NAMALWA (cell line): ENCODE data around the gene MLLT11.

Experiments used
- DNase-seq: peaks from one replicate; pipeline ENCODE4 v3.0.0-alpha.2; 2015; ENCODE audit warnings: low spot score

Gene MLLT11, protein sequence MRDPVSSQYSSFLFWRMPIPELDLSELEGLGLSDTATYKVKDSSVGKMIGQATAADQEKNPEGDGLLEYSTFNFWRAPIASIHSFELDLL

DNA sequence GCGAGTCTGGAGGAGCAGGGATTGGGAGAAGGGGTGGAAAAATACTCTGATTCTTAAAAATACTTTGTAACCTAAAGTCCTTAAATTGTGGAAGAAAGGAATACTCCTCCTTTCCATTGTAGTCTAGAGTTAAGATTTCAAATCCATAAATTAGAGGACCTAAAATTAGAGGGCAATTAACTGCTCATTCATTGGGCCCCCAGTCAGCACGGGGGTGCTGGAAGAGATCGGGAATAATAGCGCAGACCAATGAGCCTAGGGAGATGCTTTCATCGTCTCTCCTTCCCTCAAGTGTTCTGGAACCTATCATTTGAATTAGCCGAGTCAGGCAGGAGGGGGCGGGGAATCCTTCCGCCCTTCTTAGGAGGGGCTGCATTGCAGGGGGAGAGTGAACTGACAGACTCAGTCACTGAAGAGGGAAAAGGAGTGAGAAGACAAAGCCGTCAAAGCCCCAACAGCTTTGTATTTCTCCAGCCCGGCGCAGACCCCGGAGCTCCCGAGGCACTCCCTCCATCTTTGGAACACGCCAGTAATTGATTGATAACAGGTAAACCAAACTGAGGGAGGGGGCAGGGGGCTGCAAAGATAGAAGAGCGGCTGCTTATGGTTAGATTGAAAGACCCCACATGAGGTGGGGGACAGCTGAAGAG, at the start of gene MLLT11:
Gene MLLT11, plus strand, starts transcription at position 391 of the 650 bp plus-strand sequence. CDS start 6,828 bp downstream, outside the sequence.
- DNase-seq = peak; percentile 74

DNA sequence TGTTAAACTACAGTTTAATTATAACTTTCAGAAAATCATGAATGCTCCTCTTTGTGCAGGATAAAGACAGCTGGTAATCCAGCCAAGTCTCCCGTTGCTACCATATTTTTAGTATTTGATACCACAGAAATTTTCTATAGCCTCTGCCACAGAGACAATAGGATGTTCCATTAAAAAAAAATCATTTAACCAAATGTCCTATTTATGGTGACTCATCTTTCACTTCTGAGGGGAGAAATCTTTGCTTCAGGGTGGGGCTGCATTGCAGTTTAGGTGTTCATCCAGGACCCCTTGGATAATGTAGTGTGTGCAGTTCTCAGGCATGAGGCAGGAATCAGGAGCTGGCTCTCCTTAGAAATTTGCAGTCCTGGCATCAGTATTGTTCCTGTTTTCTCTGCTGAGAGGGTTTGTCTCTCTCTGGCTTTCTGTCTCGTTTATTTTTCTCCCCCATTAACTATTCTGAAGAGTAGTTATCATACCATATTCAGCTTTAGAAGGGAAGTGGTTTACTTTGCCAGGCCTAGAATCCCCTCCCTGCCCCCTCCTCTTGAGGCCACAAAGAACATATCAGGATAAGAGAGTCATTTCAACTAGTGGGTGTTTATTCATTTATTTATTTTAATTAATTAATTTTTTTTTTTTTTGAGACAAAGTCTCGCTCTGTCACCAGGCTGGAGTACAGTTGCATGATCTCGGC, 48.9 kb upstream of the MLLT11 start:
- DNase-seq = peak; percentile 1

DNA sequence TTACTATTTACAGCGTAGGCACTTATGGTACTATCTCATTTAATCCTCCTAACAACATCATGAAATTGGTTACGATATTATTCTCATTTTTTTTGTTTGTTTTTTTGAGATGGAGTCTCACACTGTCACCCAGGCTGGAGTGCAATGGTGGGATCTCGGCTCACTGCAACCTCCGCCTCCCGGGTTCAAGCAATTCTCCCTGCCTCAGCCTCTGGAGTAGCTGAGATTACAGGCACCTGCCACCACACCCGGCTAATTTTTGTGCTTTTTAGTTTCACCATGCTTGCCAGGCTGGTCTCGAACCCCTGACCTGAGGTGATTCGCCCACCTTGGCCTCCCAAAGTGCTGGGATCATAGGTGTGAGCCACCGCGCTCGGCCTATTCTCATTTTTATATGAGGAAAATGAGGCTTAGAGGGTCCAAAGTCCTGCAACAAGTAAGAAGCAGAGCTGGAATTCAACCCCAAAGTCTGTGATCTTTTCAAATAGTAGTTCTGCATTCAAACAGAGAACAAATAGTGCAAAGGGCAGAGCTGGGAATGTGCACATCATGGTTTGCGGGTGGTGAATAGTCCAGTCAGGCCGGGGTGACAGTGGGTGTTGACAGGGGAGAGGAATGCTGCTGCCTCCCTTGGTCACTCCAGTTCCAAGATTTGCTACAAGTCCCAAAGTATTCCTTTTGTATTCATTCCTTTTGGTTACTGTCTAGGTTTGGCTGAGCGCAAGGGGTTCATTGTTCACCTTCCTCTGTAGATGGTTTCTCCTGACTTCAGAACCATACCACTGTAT, 47.3 kb upstream of the MLLT11 start:
- no peak for DNase-seq

DNA sequence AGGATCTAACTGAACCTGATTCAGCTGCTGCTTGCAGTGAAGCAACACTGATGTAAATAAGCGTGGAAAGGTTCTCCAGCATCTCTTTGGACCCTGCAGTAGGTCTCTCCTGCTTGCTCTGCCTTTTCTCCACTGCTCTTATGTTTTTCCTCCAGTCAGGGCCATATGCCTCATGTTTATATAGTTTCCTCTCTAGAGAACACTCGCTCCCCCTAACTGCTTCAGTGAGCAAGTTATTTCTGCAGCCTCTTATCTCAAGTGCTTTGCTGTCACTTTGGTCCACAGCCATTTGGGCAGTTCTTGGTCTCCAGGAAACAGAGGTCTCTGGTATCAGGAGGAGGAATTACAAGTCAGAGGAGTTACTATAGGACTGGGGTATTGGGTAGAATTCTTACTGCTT, 46.7 kb upstream of the MLLT11 start:
- DNase-seq = no peak

DNA sequence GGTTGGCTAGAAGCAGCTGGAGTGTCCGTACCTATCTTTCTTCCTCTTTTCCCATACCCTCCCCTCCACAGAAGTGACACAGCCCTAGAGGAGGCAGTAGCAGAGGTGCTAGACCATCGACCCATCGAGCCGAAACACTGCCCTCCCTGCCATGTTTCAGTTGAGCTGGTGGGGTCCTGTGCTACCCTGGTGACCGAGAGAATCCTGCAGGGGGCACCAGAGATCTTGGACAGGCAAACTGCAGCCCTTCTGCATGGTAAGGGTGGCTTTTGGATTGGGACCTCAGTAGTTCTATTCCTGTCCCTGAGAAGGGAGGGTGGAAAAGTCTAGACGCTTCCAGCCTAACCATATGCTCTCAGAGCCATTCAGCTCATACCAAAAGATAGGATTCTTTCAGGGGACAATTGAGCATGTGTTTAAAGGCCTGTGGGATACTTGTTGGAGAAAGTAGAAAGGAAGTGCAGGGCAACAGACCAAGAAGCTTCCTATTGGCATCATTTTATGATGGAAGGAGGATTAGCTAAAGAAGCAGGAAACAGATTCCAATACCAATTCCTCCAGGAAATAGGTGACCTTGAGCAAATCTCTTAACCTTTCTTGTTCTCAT, 35.6 kb upstream of the MLLT11 start:
- DNase-seq = peak; percentile 88

DNA sequence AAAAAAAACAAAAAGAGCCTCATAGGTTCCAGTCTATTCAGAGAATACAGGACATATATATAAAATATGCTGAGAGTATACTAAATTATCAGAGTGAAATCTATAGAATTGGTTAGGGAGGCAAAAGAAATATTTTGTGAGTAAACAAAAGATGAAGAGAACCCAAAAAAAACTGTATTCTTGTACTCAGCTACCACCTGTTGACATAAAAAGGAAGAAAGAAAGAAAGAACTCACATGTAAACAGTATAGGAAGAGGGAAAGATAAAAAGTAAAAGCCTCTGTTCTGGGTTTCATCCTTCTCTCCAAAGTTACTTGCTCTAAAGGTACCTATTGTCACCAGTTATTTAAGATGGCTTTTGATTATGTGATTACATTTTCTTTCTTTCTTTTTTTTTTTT, 33.7 kb upstream of the MLLT11 start:
- DNase-seq = no peak

DNA sequence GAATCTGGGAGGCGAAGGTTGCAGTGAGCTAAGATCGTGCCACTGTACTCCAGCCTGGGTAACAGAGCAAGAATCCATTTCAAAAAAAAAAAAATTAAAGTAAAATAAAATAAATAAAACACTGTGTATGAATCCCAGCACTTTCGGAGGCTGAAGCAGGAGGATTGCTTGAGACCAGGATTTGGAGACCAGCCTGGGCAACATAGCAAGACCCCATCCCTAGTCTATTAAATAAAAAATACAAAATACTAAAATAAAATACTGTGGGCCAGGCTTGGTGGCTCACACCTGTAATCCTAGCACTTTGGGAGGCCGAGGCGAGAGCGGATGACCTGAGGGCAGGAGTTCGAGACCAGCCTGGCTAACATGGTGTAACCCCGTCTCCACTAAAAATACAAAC, 28.0 kb upstream of the MLLT11 start:
- no peak for DNase-seq

DNA sequence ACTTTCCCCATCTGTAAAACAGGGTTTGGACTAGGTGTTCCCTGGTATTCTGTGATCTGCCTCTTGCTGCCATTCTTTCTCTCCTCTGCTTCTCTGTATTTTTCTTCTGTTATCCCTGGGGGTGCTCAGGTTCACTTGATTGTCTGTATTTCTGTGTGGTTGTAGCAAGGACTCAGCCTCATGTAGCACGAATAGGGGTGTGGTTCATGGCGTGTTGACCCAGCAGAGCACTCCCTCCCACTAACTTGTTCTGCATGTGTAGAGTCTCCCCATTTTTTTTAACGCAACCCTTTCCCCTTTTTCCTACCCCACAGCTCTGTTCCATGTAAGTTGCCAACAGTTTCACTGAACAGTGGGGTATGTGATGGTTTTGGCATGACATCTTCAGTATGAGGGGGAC, 25.0 kb upstream of the MLLT11 start:
- DNase-seq = no peak

DNA sequence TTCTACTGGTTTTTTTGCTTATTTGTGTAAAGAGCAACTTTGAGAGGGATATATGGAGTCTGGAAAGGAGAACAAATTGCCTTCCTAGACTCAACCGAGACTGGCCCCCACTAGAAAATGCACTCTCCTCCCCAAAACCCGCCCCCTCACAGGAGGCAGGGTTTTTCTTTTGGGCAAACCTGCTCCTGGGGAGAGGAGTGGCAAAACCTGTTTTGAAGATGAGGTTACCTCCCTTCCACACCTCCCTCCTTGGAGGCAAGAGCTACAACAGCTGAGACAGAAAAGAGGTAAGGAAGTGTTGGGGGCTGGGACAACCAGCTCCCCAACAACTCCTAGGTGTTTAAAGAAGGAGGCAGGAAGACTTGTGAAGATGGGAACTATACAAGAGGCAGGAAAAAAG, 23.8 kb upstream of the MLLT11 start, which contains the start of gene BNIPL:
Gene BNIPL, plus strand, starts transcription at position 231 of the 400 bp plus-strand sequence. Its CDS starts 140 bp downstream, at position 371.
- no peak for DNase-seq

DNA sequence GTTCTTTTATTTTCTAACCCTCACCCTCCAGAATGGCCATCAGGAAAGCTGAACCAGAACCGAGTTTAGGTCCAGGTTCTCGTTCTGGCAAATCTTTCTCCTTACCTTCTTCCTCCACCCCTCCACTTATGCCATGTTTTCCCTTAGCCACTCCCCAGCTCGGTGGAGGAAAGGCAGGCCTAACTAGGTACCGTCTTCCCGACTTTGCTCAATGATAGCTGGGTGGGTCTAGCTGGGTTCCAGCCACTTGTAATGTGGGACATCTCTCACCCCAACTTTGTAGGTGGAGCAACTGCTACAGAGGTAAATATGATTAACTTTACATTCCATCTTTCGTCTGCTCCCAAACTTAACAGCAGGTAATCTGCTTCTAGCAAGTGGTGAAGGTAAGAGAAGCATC, 23.2 kb upstream of the MLLT11 start:
- no peak for DNase-seq

DNA sequence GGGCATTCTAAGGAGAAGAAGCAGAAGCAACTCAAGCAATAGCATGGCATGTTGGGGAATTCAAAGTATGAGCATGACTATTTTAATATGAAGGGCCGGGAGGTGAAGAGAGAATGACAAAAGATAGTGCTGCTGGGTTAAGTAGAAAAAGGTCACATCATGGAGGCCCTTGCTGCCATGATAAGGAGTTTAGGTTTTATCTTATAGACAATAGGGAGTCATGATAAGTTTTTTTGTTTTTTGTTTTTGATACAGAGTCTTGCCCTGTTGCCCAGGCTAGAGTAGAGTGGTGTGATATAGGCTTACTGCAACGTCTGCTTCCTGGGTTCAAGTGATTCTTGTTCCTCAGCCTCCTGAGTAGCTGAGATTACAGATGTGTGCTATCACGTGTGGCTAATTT, 20.7 kb upstream of the MLLT11 start:
- DNase-seq = no peak

DNA sequence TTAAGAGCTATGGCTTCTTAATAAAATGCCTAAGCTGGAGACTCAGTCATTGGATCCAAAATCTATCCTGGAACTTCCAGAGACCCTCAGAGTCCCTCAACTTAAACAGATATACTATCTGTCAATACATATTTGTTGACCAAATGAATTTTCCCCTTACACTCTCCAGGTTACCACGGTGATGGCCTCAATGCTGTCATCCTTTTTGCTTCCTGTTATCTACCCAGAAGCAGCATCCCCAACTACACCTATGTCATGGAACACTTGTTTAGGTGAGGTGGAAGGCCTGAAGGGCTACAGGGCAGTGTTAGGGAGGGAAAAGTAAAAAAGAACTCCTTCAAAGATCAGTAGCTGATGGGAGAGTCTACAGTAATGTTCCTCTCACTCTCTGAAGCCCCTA, 17.0 kb upstream of the MLLT11 start:
- no peak for DNase-seq

DNA sequence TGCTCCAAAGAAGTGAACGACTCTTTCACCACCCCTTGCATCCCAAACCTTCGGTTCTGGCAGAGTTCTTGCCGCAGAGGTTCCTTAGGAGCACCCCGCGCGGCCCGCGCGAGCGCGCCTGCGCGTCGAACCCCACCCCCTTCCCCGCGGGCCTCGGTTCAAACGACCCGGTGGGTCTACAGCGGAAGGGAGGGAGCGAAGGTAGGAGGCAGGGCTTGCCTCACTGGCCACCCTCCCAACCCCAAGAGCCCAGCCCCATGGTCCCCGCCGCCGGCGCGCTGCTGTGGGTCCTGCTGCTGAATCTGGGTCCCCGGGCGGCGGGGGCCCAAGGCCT, 12.6 kb upstream of the MLLT11 start, which contains the start of gene C1orf56:
Gene C1orf56, plus strand, starts transcription at position 161 of the 334 bp plus-strand sequence. Its CDS starts 97 bp downstream, at position 258.
- DNase-seq = peak; percentile 51

DNA sequence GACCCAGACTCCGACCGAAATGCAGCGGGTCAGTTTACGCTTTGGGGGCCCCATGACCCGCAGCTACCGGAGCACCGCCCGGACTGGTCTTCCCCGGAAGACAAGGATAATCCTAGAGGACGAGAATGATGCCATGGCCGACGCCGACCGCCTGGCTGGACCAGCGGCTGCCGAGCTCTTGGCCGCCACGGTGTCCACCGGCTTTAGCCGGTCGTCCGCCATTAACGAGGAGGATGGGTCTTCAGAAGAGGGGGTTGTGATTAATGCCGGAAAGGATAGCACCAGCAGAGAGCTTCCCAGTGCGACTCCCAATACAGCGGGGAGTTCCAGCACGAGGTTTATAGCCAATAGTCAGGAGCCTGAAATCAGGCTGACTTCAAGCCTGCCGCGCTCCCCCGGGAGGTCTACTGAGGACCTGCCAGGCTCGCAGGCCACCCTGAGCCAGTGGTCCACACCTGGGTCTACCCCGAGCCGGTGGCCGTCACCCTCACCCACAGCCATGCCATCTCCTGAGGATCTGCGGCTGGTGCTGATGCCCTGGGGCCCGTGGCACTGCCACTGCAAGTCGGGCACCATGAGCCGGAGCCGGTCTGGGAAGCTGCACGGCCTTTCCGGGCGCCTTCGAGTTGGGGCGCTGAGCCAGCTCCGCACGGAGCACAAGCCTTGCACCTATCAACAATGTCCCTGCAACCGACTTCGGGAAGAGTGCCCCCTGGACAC, 12.1 kb upstream of the MLLT11 start:
- peak; percentile 69 for DNase-seq

DNA sequence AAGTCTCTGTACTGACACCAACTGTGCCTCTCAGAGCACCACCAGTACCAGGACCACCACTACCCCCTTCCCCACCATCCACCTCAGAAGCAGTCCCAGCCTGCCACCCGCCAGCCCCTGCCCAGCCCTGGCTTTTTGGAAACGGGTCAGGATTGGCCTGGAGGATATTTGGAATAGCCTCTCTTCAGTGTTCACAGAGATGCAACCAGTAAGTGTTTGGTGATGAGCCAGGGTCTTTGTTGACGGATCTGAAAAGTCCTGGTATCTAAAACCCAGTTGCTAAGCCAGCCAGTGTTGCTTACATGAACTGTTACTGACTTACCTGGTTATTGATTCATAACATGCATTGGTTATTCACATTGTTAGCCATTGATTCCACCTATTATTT, 11.6 kb upstream of the MLLT11 start:
- DNase-seq = no peak

DNA sequence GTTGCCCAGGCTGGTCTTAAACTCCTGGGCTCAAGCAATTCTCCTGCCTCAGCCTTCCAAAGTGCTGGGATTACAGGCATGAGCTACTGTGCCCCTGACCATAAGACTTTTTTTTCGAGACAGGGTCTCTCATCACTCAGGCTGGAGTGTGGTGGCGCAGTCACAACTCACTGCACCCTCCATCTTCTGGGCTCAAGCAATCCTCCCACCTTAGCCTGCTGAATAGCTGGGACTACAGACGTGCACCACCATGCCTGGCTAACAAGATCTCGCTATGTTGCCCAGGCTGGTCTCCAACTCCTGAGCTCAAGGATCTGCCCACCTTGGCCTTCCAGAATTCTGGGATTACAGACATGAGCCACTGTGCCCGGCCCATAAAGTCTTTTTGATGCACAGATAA, 10.7 kb upstream of the MLLT11 start:
- DNase-seq = no peak

DNA sequence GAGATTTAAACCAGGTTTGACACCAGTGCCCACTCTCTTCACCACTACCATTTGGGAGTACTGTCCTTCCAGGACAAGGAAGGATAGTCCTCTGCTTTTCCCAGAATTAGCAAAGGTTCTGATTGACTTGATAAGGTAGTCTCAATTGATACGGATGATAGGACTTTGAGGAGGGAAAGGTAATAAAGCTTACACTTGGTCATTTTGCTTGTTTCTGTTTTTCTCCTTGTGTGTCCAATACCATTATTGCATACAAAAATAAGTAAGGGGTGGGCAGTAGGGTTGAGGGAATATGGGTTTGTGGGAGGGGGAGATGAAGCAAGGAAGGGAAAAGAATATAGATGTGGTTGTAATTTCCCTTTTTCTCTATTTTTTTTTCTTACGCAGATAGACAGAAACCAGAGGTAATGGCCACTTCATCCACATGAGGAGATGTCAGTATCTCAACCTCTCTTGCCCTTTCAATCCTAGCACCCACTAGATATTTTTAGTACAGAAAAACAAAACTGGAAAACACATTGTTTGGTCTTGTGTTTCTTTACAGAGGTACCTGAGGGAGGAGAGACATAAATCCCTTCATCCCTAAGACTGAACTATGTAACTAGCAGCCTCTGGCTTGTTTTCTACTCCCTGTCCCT, 10.0 kb upstream of the MLLT11 start:
- DNase-seq = no peak

DNA sequence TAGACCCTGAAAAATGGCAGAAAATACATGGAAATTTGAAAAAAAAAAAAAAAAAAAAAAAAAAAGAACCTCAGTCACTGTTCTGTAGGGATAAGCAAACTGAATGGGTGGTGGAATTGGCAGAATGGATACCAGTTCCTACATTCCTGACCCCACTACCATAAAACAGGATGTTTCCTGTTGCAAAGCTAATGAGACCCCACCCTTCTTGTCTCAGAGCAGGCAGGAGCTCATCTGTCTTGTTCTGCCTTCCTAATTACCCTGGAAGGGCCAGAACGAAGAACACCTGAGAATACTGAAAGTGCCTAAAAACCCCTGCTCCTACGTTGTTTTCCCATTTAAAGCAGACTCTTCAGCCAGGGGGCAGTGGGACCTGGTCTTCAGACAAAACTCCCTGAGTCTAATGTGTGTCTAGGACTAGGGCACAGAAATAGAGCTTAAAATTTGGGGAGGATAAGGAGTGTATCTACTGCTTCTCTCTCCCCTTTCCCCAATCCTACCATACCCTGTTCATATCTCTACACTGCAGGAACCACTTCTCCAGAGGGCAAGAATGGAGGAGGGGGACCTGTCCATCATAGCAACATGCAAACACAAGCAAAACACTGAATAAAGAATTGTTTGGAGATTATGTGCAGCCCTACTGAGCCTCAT, 8.7 kb upstream of the MLLT11 start:
- DNase-seq = no peak

DNA sequence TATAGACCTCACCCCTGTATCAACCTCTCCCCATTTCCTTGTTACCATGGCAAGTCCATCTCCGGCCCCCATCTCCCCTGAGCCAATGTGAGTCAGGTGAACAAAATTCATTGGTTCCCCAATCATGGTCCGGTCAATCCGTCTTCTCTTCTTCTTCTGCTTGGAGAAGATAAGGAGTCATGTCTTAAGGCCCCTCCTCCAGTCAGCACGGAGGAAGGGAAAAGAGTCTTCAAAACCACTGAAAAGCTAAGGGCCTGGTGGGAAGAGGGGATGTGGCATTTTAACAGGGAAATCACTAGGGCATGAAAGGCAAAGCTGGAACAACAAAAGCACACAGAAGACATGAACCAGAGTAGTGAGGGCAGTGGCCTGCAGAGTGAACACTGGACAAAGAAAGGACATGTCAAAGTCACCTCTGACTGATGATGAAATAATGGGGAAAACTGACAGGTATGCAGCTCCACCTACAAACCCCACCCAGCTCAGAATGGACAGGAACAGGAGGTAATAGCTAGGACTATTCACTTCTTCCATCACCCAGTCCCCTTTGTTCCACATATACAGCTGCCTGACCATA, 5.1 kb upstream of the MLLT11 start:
- DNase-seq = no peak

DNA sequence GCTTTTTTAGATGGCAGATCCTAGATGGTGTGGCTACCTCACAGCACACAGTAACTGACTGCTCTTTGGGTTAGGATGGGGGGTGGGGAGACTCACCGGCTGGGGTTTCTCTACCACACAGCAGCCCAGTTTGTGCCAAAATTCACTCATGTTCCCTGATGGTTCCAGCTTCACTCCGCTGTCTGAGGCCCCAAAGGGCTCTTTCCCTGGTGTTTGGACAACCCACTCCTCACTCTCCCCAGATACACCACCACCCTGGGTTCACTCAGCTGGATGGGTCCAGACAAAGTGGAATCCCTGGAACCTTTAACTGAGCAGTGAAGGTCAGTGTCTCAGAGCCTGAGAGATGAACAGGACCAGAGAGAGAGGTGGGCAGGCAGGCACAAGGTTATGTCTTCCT, 4.6 kb upstream of the MLLT11 start:
- DNase-seq = no peak
